Upper lobe of left lung (tissue), 4 donors: Measurements from ENCODE around the gene EXOC7.

Experiments used
- CTCF ChIP-seq, 6 experiments: fragments of 450-650 bp in 4 of 6; fragments of 200-600 bp in 2 of 6; sonication (generic) in 2 of 6; IDR thresholded peaks; one replicate each; pipeline ENCODE4 v1.5.1; 2016 to 2019; ENCODE audit warnings: antibody characterized with exemption in 6 of 6
- POLR2A ChIP-seq, 4 donors: fragments of 450-650 bp; IDR thresholded peaks; one replicate each; pipeline ENCODE4 v1.5.1; 2016 to 2017; ENCODE audit warnings: antibody characterized with exemption in 4 of 4, mild to moderate bottlenecking in 2 of 4
- POLR2AphosphoS5 ChIP-seq, 2 donors: sonication (generic); formaldehyde crosslinking; IDR thresholded peaks; one replicate each; pipeline ENCODE4 v1.5.1; 2017; ENCODE audit warnings: antibody characterized with exemption in 2 of 2

GRCh38 chr17:76142039-76142584, 38.5 kb upstream of the EXOC7 start:
- TF ChIP-seq POLR2A (IDR thresholded peaks at IDR 0.05) (no peak), CTCF (IDR thresholded peaks at IDR 0.05) (no peak), POLR2AphosphoS5 (IDR thresholded peaks at IDR 0.05) (no peak)
